Cardiac septum (tissue), 1 donor: ENCODE measurements around the gene PCDH15. TPM values are rescaled to one million over a fixed set of nuclear protein-coding genes. Genes with fewer than 3 reads are reported as not detected.

Experiments
- DNase-seq: peaks from one replicate; pipeline ENCODE4 v3.0.0-alpha.2; 2020; ENCODE audit warnings: low spot score
- intact Hi-C: fragments of 100-400 bp; cut with DNase I; formaldehyde crosslinking; loops from one replicate; pipeline ENCODE4 v1.14.0; 2022
- total RNA-seq: library from RNA; stranded (reverse); fragmentation: NEBNext Ultra II Directional; extraction: Animal tissue kit (Norgen Biotek cat#: 25700); gene quantifications from one replicate; pipeline ENCODE4 v1.2.1, GENCODE V29; 2021
- donor health status: DM: no; HTN: no; CAD: no.

Gene PCDH15
- total RNA-seq, 1 donor from 2014 or later, result 0.57 TPM

DNA sequence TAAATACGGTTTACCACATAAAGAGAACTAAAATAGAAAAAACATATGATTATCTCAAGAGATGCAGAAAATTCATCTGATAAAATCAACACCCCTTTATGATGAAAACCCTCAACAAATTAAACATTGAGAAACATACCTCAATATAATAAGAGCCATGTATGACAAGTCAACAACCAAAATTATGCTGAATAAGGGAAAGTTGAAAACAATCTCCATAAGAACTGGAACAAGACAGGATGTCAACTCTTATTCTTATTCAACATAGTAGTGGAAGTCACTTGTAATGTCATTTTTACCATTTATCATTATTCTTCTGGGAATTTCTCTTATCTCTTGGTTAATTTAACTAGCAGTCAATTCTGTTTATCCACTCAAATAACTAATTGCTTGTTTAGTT, 79.0 kb downstream of the PCDH15 start:
- intact Hi-C loops, result no loop called here
- DNase-seq, result no peak

GRCh38 chr10:54710918-54711317, 90.1 kb downstream of the PCDH15 start:
- DNase-seq, result no peak
- intact Hi-C loops, result no loop called here

DNA sequence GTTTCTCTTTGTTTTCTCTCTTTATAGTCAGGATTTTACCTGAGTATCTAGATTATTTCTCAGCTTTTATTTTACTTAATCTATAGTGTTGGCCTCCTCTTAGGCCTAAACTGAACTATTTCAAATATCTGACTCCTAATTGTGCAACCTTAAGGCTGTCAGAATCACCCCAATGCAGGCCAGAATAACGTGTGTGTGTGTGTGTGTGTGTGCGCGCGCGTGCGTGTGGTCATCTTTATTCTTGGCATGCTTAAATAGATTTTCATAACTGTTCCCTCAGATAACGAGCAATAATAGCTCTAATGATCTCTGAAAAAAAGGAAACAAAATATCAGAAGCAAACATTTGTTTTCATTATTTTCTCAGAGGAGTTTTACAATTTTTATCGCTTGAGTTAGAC, 92.4 kb downstream of the PCDH15 start:
- no peak for DNase-seq
- intact Hi-C loops, result no loop called here

- intact Hi-C loops, result no loop called here
- no peak for DNase-seq
Measured at GRCh38 chr10:54708021-54708420, 93.0 kb downstream of the PCDH15 start.

DNA sequence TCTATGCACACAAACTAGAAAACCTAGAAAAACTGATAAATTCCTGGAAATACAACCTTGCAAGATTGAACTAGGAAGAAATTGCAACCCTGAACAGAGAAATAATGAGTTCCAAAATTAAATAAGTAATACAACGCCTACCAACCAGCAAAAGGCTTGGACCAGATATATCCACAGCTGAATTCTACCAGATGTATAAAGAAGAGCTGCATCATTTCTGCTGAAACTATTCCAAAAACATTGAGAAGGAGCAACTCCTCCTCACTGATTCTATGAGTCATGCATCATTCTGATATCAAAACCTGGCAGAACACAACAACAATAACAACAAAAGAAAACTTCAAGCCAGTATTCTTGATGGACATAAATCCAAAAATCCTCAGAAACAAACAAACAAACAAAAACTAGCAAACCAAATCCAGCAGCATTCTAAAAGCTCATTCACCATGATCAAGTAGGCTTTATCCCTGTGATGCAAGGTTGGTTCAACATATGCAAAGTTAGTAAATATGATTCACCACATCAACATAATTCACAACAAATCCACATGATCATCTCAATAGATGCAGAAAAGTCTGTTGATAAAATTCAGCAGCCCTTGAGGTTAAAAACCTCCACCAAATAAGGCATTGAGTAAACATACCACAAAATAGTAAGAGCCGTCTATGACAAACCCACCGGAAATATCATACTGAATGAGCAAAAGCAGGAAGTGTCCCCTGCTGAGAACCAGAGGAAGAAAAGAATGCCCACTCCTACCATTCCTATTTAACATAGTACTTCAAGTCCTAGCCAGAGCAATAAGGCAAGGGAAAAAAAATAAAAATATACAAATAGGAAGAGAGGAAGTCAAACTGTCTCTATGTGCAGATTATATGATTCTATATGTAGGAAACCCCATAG, 98.2 kb downstream of the PCDH15 start:
- DNase-seq, result no peak
- intact Hi-C loops, result no loop called here

- intact Hi-C loops, result no loop called here
- no peak for DNase-seq
Measured at GRCh38 chr10:54691331-54691730, 109.7 kb downstream of the PCDH15 start.

DNA sequence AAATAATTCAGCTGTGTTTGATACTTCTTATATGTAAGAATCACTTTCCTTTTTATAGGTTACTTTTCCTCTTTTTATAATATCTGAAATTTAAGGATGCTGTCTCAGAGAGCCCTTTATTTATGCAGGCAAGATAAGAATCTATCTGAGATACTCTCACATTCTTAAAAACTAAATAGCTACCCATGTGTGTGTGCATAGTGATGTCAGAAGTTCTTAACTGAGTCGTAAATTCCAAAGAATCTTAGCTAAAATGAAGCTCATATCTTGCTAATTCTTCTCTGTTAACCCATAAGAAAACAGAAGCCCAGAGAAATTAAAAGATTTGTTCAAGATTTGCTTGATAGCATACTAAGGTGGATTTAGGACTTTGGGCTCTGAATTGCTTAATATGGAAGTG, 118.5 kb downstream of the PCDH15 start:
- intact Hi-C loops, result no loop called here
- no peak for DNase-seq

DNA sequence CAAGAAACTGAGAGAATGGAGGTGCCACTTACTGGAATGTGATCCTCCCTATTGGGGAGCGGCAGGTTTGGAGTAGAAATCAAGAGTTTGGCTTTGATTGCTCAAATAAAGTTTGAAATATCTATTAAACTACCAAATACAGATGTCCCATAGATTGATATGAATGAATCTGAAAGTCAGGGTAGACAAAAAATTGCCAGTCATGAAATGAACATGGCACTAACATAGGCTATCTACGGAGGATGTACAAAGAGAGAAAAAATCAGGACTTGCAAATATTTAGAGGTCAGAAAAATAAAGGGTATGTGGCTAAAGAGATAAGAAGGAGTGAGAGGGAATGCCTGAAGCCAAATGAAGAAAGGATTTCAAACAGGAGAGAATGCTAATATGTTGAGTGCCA, 119.9 kb downstream of the PCDH15 start:
- DNase-seq, result no peak
- intact Hi-C loops, result no loop called here

DNA sequence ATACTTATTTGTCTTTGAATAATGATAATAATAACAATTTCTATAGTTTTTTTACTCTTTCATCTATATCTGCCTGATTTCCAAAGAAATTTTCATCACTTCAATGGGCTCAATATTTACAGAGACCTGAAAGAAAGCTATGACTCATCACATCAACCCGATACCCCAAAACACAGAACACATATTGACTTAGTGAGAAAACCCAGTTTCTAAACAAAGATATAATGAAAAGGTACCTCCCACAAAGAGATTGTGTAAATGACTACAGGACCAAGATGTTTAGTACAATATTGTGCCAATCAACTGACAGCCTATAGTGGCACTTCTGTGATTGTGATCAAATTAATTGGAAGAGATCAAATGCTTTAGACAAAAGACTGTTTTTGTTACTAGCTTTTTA, 133.9 kb downstream of the PCDH15 start:
- DNase-seq, result no peak
- intact Hi-C loops, result no loop called here

GRCh38 chr10:54666192-54666591, 134.8 kb downstream of the PCDH15 start:
- intact Hi-C loops, result no loop called here
- DNase-seq, result no peak

DNA sequence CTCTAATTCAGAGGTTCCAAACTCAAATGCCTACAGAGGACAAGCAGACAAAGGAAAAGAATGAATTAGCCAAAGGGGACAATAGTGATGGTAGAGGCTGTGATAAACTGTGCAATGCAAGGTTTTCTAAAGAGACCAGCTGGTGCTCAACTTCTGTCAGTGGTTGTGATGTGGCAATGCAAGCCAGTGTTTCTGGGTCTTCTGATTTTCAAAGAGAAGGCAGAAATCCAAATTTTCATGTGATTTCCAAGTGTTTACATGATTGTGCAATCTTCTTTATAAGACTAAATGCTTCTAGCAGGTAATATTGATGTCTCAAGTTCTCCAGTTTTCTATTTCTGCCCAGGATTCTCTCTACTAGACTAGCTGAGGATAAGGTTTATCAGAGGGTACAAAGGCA, 135.9 kb downstream of the PCDH15 start:
- intact Hi-C loops, result no loop called here
- no peak for DNase-seq

- intact Hi-C loops, result no loop called here
- DNase-seq, result no peak
Measured at GRCh38 chr10:54660397-54660796, 140.6 kb downstream of the PCDH15 start.

GRCh38 chr10:54656643-54657042, 144.4 kb downstream of the PCDH15 start:
- DNase-seq, result no peak
- intact Hi-C loops, result no loop called here

DNA sequence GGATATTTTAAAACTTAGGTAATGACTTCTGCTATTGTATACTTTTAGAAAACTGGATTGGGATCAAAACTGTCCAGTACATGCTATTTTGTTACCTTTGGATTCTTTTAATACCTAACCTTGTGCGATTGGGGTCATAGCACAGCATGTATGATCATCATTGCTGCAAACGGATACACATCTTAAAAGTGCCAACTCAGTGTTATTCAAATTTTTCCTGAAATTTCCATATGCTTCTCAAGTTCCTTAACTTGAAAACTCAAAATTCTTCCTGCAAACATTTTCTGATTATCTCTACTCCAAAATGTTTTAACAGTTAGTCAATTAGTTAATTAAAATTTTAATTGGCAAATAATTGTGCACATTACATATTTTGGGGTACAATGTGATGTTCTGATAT, 147.5 kb downstream of the PCDH15 start:
- intact Hi-C loops, result no loop called here

GRCh38 chr10:54650547-54650946, 150.5 kb downstream of the PCDH15 start:
- no peak for DNase-seq
- intact Hi-C loops, result no loop called here

More for the DNA sequence above, 147.5 kb downstream of the PCDH15 start:
- DNase-seq, result no peak

DNA sequence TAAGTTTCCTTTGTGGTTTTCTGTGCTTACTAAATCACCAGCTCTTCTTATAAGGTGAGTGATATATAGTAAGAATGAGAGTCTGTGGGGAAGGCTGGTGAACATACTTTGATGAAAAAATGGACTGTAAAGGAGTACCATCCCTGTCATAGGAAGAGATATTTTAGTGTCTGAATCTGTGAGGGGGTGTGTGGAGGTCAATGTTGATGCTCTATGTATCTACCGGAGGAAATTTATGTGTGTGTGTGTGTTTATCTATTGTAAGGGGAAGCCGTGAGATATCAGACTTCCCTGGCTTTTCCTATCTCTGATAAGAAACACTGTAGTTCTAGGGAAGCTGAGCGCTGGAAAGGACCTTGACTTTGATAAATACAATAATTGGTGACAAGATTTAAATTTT, 179.0 kb downstream of the PCDH15 start:
- no peak for DNase-seq
- intact Hi-C loops, result no loop called here

DNA sequence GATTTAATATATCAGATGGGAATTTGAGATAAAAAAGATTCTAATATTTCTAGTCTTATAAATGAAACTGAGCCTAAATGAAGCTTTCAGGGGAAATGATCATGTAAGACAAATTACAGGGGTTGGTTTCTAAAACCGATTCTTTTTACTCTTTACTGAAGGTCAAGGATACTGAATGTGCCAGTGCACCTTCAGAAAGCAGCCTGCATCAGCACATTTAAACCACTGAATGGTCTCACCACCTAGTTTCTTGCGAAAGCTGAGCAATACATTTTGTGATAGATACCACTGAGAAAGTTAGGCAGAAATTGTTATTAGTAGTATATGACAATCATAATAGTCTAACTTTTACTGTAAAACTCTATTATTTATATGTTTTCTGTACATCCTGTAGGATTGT, 180.7 kb downstream of the PCDH15 start:
- intact Hi-C loops, result no loop called here
- DNase-seq, result no peak

DNA sequence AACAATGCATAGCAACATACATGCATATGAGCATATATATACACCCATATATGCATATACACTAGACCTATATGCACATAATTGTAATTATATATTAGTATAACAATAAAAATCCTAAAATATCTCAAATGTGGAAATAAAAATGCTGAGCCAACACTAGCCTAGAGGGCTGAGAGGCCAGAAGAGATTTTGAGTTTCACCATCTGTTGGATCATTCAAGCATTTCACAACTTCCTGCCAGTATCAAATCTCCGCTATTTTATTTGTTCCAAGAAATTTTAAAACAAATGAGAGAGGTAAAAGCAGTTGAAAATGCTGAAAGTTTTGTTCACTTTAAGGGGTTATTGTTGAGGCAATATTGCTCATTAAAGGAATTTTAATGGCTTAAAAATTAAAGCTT, 187.0 kb downstream of the PCDH15 start:
- intact Hi-C loops, result no loop called here

GRCh38 chr10:54613162-54613561, 187.9 kb downstream of the PCDH15 start:
- intact Hi-C loops, result no loop called here
- no peak for DNase-seq

More for the DNA sequence above, 187.0 kb downstream of the PCDH15 start:
- no peak for DNase-seq

- intact Hi-C loops, result no loop called here
- no peak for DNase-seq
Measured at GRCh38 chr10:54609423-54609822, 191.6 kb downstream of the PCDH15 start.

DNA sequence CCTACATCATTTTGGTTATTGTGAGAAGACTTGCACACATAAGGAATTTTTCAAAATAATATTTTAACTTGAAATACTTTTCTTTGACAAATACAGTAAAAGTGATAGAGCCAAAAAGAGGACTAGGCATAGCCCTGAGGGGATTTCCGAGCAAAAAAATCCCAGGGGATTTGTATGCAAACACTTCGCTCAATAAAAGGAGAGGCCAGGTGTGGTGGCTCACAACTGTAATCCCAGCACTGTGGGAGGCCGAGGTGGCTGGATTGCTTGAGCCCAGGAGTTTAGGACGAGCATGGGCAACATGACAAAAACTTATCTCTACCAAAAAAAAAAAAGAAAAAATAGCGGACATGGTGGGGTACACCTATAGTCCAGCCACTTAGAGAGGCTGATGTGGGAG, 193.0 kb downstream of the PCDH15 start:
- intact Hi-C loops, result no loop called here
- DNase-seq, result no peak

DNA sequence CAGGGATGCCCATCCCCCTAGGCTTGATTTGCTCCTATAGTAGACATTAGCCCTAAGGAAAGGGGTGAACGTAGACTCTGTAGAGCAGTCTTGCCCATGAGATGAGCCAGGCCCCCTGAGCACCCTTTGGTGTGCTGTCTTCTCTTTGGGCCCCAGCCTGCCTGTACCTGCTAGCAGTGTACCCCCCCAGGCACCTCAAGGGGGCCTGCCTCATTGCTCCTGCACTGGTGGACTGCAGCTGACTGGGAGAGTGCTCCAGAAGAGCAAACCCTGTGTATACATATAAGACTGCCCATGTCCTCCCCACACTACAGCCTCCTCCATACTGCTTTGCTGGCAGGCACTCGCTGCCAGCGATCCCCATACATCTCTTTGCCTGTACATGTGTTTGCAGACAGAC, 206.7 kb downstream of the PCDH15 start:
- DNase-seq, result no peak
- intact Hi-C loops, result no loop called here
